Measurements from ENCODE around the gene CABCOCO1.

- TF ChIP-seq EP300 (IDR thresholded peaks at IDR 0.05): no peak
- TF ChIP-seq POLR2A (IDR thresholded peaks at IDR 0.05): no peak
Observed at GRCh38 chr10:61765176-61766087, 102.7 kb downstream of the CABCOCO1 start.

Measured in gastroesophageal sphincter (tissue), 2 donors.